Endothelial cell of umbilical vein (primary cell): ENCODE results near the gene EIF1AX. TPM values are rescaled to one million over a fixed set of nuclear protein-coding genes. Genes with fewer than 3 reads are reported as not detected.

Source experiments
- BruUV-seq: library from RNA; stranded (reverse); fragments of 400-500 nt; replicated peaks from 2 replicates; lab custom pipeline; 2021; lab: Mats Ljungman, UMichigan
- CTCF ChIA-PET: fragments of 300-600, 350-600 bp; sonication (Branson Sonifier 250); formaldehyde crosslinking; loops from one replicate; lab custom pipeline; 2021; ENCODE audit warnings: antibody characterized with exemption, inconsistent platforms; lab: Charles Lee
- POLR2A ChIA-PET: fragments of 300-600, 350-600 bp; sonication (Branson Sonifier 250); formaldehyde crosslinking; loops from one replicate; lab custom pipeline; 2021; ENCODE audit warnings: antibody characterized with exemption, inconsistent platforms; lab: Charles Lee
- DNase-seq: peaks from one replicate; pipeline ENCODE4 v3.0.0-alpha.2; 2011; ENCODE audit warnings: low read depth, low spot score
- FAIRE-seq: peaks from 2 replicates; lab custom pipeline; 2011; peaks lifted over from hg19 to GRCh38; lab: Jason Lieb, UNC
- H2AFZ ChIP-seq: 2 replicates; pipeline ENCODE4 v1.6.0; 2012; ENCODE audit warnings: low read depth, low read length, control low read depth, inconsistent platforms
- H3K27ac ChIP-seq: 2 replicates; pipeline ENCODE4 v1.5.1; 2011; ENCODE audit warnings: low read depth, mild to moderate bottlenecking, control low read depth, low read length, moderate library complexity; ENCODE audit not compliant: insufficient read depth
- H3K27me3 ChIP-seq, 2 experiments: 2 replicates each; pipeline versions ENCODE4 v1.6.0 to v1.6.1; 2011; ENCODE audit warnings: low read length in 2 of 2, mixed read lengths in 1 of 2; ENCODE audit not compliant: control insufficient read depth in 2 of 2, insufficient read depth in 2 of 2
- H3K36me3 ChIP-seq, 2 experiments: 2 replicates in 1 of 2; 3 replicates in 1 of 2; pipeline ENCODE4 v1.5.1; 2011; ENCODE audit warnings: low read length in 2 of 2, mild to moderate bottlenecking in 1 of 2, moderate library complexity in 1 of 2; ENCODE audit not compliant: control insufficient read depth in 2 of 2, insufficient read depth in 2 of 2; ENCODE audit errors: extremely low read depth in 1 of 2
- H3K4me1 ChIP-seq: 3 replicates; pipeline ENCODE4 v1.5.1; 2011; ENCODE audit warnings: mild to moderate bottlenecking, low read length; ENCODE audit not compliant: control insufficient read depth, insufficient read depth; ENCODE audit errors: extremely low read depth
- H3K4me2 ChIP-seq: 2 replicates; pipeline ENCODE4 v1.6.1; 2011; ENCODE audit warnings: low read length, control low read depth, mixed read lengths; ENCODE audit not compliant: insufficient read depth
- H3K4me3 ChIP-seq, 3 experiments: fragments of 200-600 bp in 1 of 3; sonication (generic), shearing (Covaris generic) in 1 of 3; replicated peaks in 1 of 3; 2 replicates each; pipeline ENCODE4 v1.5.1; 2011 to 2016; ENCODE audit warnings: control low read depth in 3 of 3, low read length in 3 of 3, mild to moderate bottlenecking in 2 of 3, inconsistent platforms in 1 of 3, low read depth in 1 of 3, moderate library complexity in 1 of 3; ENCODE audit not compliant: insufficient read depth in 1 of 3
- H3K79me2 ChIP-seq: 2 replicates; pipeline ENCODE4 v1.6.0; 2012; ENCODE audit warnings: low read length, inconsistent platforms; ENCODE audit not compliant: control insufficient read depth, insufficient read depth
- H3K9ac ChIP-seq: replicated peaks from 2 replicates; pipeline ENCODE3; 2011; ENCODE audit warnings: low read length, control low read depth; ENCODE audit not compliant: insufficient read depth; ENCODE audit errors: extremely low read depth
- H3K9me1 ChIP-seq: replicated peaks from 3 replicates; pipeline ENCODE4 v1.6.0; 2011; ENCODE audit warnings: mild to moderate bottlenecking, low read length; ENCODE audit not compliant: control insufficient read depth, insufficient read depth; ENCODE audit errors: extremely low read depth
- H3K9me3 ChIP-seq: replicated peaks from 2 replicates; pipeline ENCODE4 v1.5.1; 2012; ENCODE audit warnings: low read length, inconsistent platforms; ENCODE audit not compliant: control insufficient read depth, insufficient read depth
- H4K20me1 ChIP-seq: replicated peaks from 2 replicates; pipeline ENCODE3; 2011; ENCODE audit warnings: mild to moderate bottlenecking, low read length; ENCODE audit not compliant: control insufficient read depth, insufficient read depth; ENCODE audit errors: extremely low read depth
- CTCF ChIP-seq, 2 donors: IDR thresholded peaks; 1 replicate in 1 of 2; 2 replicates in 1 of 2; pipeline ENCODE4 v1.5.1; 2011; ENCODE audit warnings: low read length in 2 of 2, mild to moderate bottlenecking in 2 of 2, moderate library complexity in 2 of 2, control low read depth in 1 of 2, inconsistent platforms in 1 of 2, low read depth in 1 of 2; ENCODE audit not compliant: insufficient read depth in 1 of 2; ENCODE audit errors: extremely low read depth in 1 of 2
- EZH2 ChIP-seq: IDR thresholded peaks from 2 replicates; pipeline ENCODE4 v1.6.1; 2012; ENCODE audit warnings: borderline replicate concordance, low read depth, mild to moderate bottlenecking, moderate library complexity, low read length, inconsistent platforms; ENCODE audit not compliant: severe bottlenecking
- FOS ChIP-seq: IDR thresholded peaks from 2 replicates; pipeline ENCODE4 v1.6.1; 2011; ENCODE audit warnings: mild to moderate bottlenecking, low read length, moderate library complexity, borderline replicate concordance; ENCODE audit not compliant: insufficient read depth
- GATA2 ChIP-seq: IDR thresholded peaks from 2 replicates; pipeline ENCODE4 v1.7.0; 2011; ENCODE audit warnings: low read depth, mild to moderate bottlenecking, moderate library complexity, mixed read lengths, low read length; ENCODE audit not compliant: insufficient read length, insufficient read depth
- JUN ChIP-seq: IDR thresholded peaks from 2 replicates; pipeline ENCODE4 v1.6.1; 2011; ENCODE audit warnings: borderline replicate concordance, low read depth; ENCODE audit not compliant: insufficient read length, insufficient read depth
- MAX ChIP-seq: IDR thresholded peaks from 2 replicates; pipeline ENCODE4 v1.6.1; 2011; ENCODE audit not compliant: insufficient read depth, insufficient read length
- MYC ChIP-seq: IDR thresholded peaks from one replicate; pipeline ENCODE4 v1.6.1; 2011; ENCODE audit warnings: mild to moderate bottlenecking, low read depth, low read length
- POLR2A ChIP-seq: IDR thresholded peaks from 2 replicates; pipeline ENCODE4 v1.6.1; 2012; ENCODE audit warnings: low read depth, mild to moderate bottlenecking, control low read depth, low read length
- POLR2AphosphoS5 ChIP-seq: IDR thresholded peaks from 2 replicates; pipeline ENCODE4 v1.6.1; 2012; ENCODE audit warnings: low read depth, mild to moderate bottlenecking, control low read depth, low read length, moderate library complexity; ENCODE audit not compliant: insufficient read depth
- dilution Hi-C: fragments of 300-500 bp; cut with MboI; formaldehyde crosslinking; loops from one replicate; pipeline ENCODE4 v1.15.0; 2019; ENCODE audit warnings: low sequenced_read_pairs; ENCODE audit not compliant: extremely low pct_ligation_motif_present
- intact Hi-C: fragments of 100-400 bp; cut with micrococcal nuclease; formaldehyde crosslinking; loops from one replicate; pipeline ENCODE4 v1.10.0; 2022
- polyA plus RNA-seq, 4 experiments: library from polyadenylated mRNA; depleted of rRNA in 3 of 4; stranded (reverse) in 3 of 4; unstranded in 1 of 4; fragments of >200 nt; gene quantifications; 2 replicates each; pipeline versions ENCODE4 v1.2.1 to v1.2.3, GENCODE V29; 2011 to 2012; ENCODE audit warnings: missing spikeins in 1 of 4
- total RNA-seq: library from RNA; stranded (reverse); gene quantifications from 2 replicates; pipeline ENCODE4 v1.2.3, GENCODE V29; 2021

Gene EIF1AX
- total and polyA plus RNA-seq, 2 donors (not counting 3 experiments of a cell fraction or from before 2014, with no cell fraction given), result 12.8 to 89.4 TPM

- intact Hi-C loops (loop anchor here (5.0 kb wide), 2 partner anchors 123 to 1383 kb away; partner anchors contain the start of gene RPS6KA3), dilution Hi-C loops (no loop called here)
- Histone ChIP-seq H3K4me2 (no peak overlapping the region), H3K36me3 (no peaks in the 10 kb centered on the region), H4K20me1 (no peaks in the 10 kb centered on the region), H3K9me3 (no peaks in the 10 kb centered on the region), H3K9ac (no peak overlapping the region), H3K27me3 (no peaks in the 10 kb centered on the region), H3K27ac (peak overlapping the region; percentile 51), H3K4me3 (no peak overlapping the region), H3K79me2 (peaks cover 19% of the 10 kb centered on the region), H3K4me1 (peaks cover 15% of the 10 kb centered on the region), H2AFZ (no peak overlapping the region), H3K9me1 (no peaks in the 10 kb centered on the region)
- TF ChIP-seq CTCF (IDR thresholded peaks at IDR 0.05; ENCODE audit: extremely low read depth in 1 of 2, insufficient read depth in 1 of 2, low read depth in 1 of 2, low read length in 2 of 2) (no peak), JUN (peak; percentile 58), MAX (no peak), GATA2 (peak; percentile 61), POLR2A (no peak), POLR2AphosphoS5 (peak; percentile 59), EZH2 (no peak), FOS (peak; percentile 85), MYC (no peak)
- CTCF ChIA-PET, result no interaction called here
- peak; percentile 98 for FAIRE-seq
- DNase-seq, result peak; percentile 62
- POLR2A ChIA-PET, result no interaction called here
- no TSS peak for BruUV-seq
These were observed 2.9 kb upstream of the EIF1AX start for GRCh38 chrX:20144491-20144890.
